GM18909 (cell line): Measurements from ENCODE around the gene KCNC4.

Experiments
- ATAC-seq: cut with Tn5 transposase; IDR thresholded peaks from one replicate; pipeline ENCODE4 v1.9.1; 2021; ENCODE audit warnings: mild to moderate bottlenecking; ENCODE audit not compliant: unreplicated experiment, poor library complexity

Gene KCNC4

DNA sequence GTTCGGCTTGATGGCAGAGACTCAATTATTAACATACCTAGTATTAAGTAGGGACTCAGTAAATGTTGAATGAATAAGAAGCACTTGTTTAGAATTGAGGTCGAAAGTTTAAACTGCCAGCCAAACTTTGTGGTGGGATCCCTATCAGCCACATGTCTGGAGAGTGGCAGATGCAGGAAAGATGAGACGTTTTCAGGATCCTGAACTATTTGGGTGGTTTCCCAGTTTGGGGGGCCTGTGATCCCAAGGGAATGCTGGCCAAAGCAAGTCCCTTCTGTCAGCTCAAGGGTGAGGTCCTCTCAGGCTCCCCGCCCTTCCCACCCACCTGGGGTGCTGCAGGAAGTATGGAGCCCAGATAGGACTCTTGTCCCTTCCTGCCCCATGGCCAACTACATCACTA is 38.6 kb downstream of the KCNC4 start:
- no peak for ATAC-seq

DNA sequence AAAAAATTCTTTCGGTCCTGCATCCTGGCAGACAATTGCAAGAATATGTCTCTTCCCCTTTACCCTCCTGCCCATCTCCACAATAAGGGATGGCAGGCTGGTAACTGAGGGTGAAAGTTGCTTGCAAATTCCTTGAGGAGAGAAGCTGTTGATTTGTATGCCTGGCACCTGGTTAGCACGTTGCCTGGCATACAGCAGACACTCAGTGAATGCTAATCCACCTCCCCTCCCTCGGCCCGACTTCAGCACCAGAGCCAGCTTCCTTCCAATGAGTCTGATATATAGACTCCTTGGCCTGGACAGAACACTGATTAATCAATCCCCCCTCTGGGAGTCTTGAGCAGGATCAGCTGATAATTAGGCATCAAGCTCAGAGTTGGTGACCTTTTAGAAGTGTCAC is 39.1 kb downstream of the KCNC4 start:
- no peak for ATAC-seq

DNA sequence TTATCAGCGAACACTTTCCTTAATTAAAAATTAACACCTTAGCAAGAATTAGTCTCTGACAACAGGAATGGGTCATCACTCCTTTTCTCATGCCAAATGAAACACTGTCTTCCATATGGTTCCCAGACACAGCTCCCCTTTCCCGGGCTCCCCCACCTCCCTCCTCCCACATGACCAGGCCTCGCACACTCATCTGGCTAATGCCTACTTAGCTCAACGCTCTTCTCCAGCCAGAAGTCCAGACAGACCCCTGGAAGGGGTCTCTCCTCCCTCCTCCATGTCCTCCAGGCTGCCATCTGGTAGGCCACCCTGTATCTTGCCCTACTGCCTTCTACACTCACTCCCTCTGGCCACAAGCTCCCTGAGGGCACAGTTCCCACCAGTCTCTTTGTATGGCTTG is 39.9 kb downstream of the KCNC4 start:
- ATAC-seq = no peak

DNA sequence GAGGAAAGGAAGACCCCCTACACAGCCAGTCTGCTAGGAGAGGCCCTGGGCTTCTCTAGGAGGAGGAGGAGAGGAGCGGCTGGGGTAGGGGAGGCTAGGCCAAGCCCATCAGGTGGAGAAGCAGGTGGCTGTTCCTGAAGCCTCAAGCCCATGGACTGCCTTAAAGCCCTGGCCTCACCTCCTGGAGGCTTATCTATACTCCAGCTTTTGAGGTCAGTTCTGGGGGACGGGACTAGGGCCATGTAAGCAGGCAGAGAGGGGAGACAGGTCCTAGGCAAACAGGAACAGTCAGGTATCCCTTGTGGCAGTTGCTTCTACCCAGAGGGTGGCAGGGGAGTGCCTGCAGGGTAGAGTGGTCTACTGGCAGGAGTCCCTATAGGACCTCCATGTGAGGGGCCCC is 40.6 kb downstream of the KCNC4 start:
- ATAC-seq = no peak

DNA sequence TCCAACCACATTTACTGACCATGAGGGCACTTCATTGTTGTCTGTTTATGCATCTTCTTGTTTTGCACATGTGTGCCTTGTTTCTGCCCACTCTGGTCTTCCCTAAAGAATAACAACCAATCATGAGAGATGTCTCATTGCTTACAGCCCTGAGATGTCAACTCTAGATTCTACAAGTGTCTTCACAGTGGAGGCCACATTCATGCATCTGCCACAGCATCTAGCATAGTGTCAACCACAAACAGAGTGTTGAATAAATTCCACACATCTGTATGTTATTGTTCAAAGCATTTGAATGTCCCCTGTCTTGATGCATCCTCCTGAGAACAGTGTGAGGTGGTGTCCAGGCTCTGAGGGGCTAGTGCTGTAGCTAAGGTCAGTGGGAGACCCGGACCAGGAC is 43.1 kb downstream of the KCNC4 start:
- ATAC-seq = no peak

DNA sequence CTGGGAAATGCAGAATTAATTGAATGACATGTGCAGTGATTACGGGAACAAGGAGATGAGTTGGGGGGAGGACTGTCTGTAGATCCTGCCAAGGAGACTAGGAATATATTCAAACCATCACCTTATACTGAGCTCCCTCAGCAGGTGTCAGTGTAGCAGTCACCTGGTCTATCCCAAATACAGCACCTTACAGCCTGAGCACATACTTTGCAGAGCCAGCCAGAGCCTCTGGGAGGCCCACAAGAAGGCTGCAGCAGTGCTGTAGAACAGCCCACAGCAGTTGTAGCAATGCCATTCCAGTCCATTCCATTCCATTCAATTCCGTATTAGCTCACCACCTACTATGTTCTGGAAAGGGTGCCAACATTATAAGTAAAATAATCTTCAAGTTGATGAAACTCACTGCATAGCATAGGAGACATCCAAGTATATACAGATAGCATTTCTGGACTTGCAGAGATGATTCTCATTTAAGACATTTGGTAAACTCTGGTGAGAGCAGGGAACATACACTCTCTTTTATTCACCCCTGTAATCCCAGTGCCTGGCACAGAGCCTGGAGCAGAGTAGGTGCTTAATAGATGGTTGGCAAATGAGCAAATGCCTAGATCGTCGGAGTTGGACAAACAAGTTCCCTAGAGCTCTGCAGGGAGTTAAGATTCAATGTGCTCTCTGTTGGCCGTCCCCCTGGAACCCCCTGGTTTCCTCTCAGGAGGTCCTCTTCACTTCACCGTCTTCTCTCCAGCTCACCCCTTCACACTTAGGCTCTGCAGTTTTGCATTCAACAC is 44.7 kb downstream of the KCNC4 start:
- ATAC-seq = no peak

DNA sequence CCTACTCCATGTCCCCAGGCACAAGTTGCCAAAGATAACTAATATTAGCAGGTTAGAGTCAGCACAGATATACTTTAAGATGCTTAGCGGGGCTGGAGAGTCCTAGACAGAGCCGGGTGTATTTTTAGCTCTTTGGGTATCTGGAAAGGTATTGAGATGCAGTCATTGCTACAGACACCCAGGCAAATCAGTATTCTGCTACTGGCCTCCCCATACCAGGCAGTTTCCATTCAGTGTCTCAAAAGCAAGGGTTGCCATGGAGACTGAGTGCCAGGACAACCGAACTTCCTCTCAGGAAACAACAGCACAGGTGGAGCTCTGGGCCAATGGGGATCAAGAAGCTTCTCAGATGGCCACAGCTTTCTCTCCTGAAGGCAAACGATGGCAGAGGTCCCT is 45.3 kb downstream of the KCNC4 start:
- ATAC-seq = no peak

DNA sequence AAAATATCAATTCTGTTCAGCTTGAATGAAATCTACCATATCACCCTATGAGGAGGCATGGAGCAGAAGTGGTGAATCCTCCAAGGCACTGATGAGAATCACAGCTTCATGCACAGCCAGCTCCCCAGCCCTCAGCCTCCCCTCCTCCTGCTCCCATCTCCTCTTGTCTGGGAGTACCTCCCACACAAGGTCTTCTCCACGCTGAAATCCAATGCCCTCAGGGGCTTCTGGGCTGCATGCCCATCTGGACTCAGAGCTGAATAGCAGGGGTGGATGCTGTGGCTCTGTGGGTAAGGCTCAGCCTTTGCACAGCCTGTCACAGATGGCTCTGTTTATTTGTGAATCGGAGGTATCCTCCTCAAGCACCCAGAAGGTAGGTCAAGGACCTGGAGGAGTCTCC is 48.6 kb downstream of the KCNC4 start:
- ATAC-seq = no peak

DNA sequence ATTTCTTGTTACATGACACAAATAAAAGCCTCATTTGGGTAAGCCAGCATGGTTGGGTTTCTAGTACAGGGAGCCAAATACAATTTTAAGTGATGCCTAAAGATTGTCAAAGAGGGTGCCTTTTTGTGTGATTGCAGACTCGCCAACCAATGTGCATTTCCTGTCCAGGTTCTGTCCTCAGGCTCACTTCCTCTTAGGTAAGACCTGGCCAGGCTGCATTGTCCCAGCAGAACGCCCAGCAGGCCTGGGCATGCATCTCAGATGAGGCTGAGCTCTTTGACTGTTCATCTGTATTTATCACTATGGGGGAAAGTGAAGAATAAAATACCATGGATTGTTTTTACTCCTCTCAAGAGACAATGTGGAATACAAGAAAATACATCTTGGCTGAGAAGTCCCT is 49.7 kb downstream of the KCNC4 start:
- no peak for ATAC-seq
